Stimulated activated CD4-positive, alpha-beta T cell treated with anti-CD3 and anti-CD28 coated beads, TNF-alpha, amount 100 ng/mL, for 24 hours (primary cell): ENCODE measurements around the gene PRXL2C.

Source experiments
- DNase-seq, 3 experiments: peaks; one replicate each; pipeline ENCODE4 v3.0.0-alpha.2; 2020; ENCODE audit warnings: low read depth in 3 of 3

The PRXL2C gene

DNA sequence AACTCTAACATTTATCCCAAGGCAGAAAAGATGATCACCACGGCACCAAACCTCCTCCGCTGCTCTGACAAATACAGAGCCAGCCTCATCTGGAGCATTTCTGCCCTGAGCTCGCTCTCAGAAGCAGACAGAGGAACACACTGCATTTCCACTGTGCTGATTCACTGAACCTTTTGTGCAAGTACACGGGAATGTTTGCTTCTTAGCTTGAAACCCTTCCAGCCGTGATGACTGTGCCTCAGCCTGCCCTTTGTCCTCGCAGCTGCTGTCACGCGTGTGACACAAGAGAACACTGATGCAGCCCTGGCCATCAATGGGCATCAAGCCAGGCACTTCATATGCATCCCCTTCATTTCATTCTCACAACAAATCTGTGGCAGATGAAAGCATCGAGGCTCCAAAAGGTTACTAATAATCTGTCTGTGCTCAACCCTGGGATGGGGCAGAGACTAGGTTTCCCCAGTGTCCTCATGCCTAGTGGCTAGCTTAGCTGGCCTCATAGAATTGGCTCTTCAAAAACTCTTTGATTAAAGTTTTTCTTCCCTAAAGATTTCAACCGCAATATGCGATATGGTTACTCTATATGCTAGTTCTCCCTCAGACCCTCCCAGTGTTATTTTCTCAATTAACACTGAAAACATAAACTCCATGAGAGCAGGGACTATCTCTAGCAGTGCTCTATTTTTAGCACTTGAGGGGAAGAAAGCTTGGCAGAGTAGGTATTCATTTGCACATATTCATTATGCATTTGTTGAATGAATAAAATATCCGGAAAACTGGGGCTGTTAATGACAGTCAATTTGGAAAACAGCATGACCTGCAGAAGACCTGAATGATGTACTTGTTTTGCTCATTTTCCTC is 42.8 kb downstream of the PRXL2C start:
- no peak for DNase-seq

DNA sequence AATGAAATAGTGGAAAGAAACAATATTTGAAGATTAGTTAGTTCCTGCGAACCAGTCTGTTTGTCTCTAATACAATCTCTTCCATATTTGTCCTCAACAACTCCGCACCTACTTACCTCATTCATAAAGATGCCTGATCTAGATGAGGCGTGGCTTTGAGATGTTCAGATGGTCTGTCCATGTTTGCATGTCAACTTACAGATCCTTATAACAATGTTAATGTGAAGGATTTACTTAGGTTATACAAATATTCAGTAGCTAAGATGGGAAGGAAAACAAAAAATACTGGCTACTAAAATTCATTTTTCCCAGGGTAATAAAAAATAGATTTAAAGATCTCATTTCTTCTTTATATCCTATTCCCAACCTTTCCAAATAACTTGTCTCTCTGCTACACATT is 43.8 kb downstream of the PRXL2C start:
- DNase-seq = no peak

- no peak for DNase-seq
These were observed 45.4 kb downstream of the PRXL2C start for GRCh38 chr9:96609732-96610131.

DNA sequence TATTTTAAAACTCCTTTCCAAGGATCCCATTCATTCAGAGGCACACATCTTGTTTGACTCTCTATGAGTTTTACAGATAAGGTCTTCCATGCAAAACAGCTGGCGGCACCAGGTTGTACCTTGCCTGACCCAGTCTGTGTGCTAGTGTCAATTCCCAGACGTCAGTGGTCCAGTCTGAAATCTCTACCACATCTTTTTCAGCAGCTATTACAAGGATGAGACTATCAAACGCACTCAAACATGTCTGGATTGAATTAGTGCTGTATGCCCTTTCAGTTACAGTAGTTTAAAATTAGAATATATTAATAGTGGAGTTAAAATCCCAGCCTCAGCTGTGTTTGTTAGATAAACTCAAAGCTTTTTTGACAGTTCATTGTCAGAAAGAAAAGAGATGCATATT is 47.1 kb downstream of the PRXL2C start:
- DNase-seq = no peak

GRCh38 chr9:96605328-96605727 is 49.8 kb downstream of the PRXL2C start:
- no peak for DNase-seq

DNA sequence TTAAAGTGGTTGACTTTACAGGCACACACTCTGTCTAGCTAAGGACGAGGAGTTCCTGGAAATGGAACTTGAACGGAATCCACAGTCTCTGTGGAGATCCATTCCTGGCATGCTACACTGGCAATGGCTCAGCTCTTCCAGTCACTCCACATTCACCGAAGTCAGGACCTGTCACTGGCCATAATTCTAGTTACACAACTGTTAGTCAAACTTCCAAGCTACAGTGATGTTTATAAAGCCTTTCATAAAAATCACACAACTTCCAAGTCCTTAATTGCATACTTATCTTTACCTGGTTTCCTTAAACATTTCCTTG is 51.2 kb downstream of the PRXL2C start:
- no peak for DNase-seq

DNA sequence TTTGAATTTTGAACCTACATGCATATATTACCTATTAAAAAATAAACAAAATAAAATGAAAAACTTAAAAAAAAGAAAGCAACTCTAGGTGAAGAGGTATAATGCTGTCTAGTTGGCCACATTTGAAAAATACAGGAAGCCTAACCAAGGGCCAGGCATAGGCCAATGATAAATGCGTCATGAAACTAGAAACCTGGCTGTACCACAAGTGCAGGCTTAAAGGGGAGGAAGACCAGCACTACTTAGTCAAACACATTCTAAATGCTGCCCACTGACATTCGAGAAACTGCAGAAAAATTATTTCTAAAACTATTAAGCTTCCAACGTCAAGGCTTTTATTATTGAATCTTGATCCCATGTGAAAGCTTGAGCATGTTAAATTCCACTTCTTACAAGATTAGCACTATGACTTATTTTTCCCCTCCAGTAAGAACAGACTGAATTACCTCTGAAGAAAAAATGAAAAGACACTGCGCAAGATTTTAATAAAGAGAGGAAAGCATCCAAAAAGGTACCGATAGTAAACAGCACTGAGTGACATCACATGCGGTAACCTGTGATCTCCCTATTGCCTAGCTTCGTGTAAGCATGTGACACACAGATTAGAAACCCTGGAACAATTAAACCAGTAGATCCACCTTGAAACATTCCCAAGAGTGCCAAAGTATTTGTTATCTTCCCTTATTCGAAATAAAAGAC is 51.7 kb downstream of the PRXL2C start:
- no peak for DNase-seq

- no peak for DNase-seq
These were observed 55.8 kb downstream of the PRXL2C start for GRCh38 chr9:96599298-96599697.

GRCh38 chr9:96596601-96597111 is 58.5 kb downstream of the PRXL2C start:
- DNase-seq = no peak
